Suprapubic skin (tissue), 4 donors: ENCODE data around the gene EYA2. TPM values are rescaled to one million over a fixed set of nuclear protein-coding genes. Genes with fewer than 3 reads are reported as not detected.

Experiments used
- DNase-seq, 2 donors: peaks; one replicate each; pipeline ENCODE4 v3.0.0-alpha.2; 2019; ENCODE audit warnings: low spot score in 2 of 2
- H3K27ac ChIP-seq: fragments of 200-600 bp; sonication (generic); one replicate; pipeline ENCODE4 v1.5.1; 2019
- H3K27me3 ChIP-seq: fragments of 200-600 bp; sonication (generic); one replicate; pipeline ENCODE4 v1.5.1; 2019
- H3K36me3 ChIP-seq: fragments of 200-600 bp; sonication (generic); one replicate; pipeline ENCODE4 v1.5.1; 2019
- H3K4me1 ChIP-seq: fragments of 200-600 bp; sonication (generic); one replicate; pipeline ENCODE4 v1.5.1; 2019
- H3K4me3 ChIP-seq: fragments of 200-600 bp; sonication (generic); one replicate; pipeline ENCODE4 v1.5.1; 2019; ENCODE audit warnings: mild to moderate bottlenecking
- H3K9me3 ChIP-seq: fragments of 200-600 bp; sonication (generic); one replicate; pipeline ENCODE4 v1.5.1; 2019
- EP300 ChIP-seq: sonication (generic); formaldehyde crosslinking; IDR thresholded peaks from one replicate; pipeline ENCODE4 v1.6.1; 2017; ENCODE audit warnings: antibody characterized with exemption
- POLR2A ChIP-seq, 2 donors: fragments of 450-650 bp; IDR thresholded peaks; one replicate each; pipeline ENCODE4 v1.6.1; 2017; ENCODE audit warnings: antibody characterized with exemption in 2 of 2, mild to moderate bottlenecking in 2 of 2, moderate library complexity in 2 of 2
- POLR2AphosphoS5 ChIP-seq, 3 donors: sonication (generic); formaldehyde crosslinking; IDR thresholded peaks; one replicate each; pipeline ENCODE4 v1.6.1; 2017; ENCODE audit warnings: antibody characterized with exemption in 3 of 3
- WGBS: methylation state at CpG from one replicate; pipeline ENCODE4 v1.1.5; 2018; 5-methylcytosine and 5-hydroxymethylcytosine counted together
- total RNA-seq, 4 donors: library from RNA; depleted of rRNA; stranded (reverse); fragments of >200 nt; gene quantifications; one replicate each; pipeline ENCODE4 v1.1.0, GENCODE V29; 2016
- TF ChIP-seq, protein P1 (sequence below), 2 donors: fragments of 200-600 bp in 1 of 2; fragments of 450-650 bp in 1 of 2; sonication (generic) in 1 of 2; IDR thresholded peaks; one replicate each; pipeline ENCODE4 v1.5.1; 2016 to 2019; ENCODE audit warnings: antibody characterized with exemption in 2 of 2, mild to moderate bottlenecking in 1 of 2, moderate library complexity in 1 of 2

EYA2 gene
- total RNA-seq, 4 donors from 2014 or later, result 2.3 to 4.0 (median 3.3) TPM

- DNase-seq, result no peak
- H3K27me3 ChIP-seq, result peaks cover 4% of the 10 kb centered on the region
- no peaks in the 10 kb centered on the region for H3K4me1 ChIP-seq
- no peak overlapping the region for H3K4me3 ChIP-seq
- TF ChIP-seq POLR2AphosphoS5 (IDR thresholded peaks at IDR 0.05) (no peak), EP300 (no peak), POLR2A (IDR thresholded peaks at IDR 0.05) (no peak)
- TF ChIP-seq, protein P1, sequence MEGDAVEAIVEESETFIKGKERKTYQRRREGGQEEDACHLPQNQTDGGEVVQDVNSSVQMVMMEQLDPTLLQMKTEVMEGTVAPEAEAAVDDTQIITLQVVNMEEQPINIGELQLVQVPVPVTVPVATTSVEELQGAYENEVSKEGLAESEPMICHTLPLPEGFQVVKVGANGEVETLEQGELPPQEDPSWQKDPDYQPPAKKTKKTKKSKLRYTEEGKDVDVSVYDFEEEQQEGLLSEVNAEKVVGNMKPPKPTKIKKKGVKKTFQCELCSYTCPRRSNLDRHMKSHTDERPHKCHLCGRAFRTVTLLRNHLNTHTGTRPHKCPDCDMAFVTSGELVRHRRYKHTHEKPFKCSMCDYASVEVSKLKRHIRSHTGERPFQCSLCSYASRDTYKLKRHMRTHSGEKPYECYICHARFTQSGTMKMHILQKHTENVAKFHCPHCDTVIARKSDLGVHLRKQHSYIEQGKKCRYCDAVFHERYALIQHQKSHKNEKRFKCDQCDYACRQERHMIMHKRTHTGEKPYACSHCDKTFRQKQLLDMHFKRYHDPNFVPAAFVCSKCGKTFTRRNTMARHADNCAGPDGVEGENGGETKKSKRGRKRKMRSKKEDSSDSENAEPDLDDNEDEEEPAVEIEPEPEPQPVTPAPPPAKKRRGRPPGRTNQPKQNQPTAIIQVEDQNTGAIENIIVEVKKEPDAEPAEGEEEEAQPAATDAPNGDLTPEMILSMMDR (IDR thresholded peaks at IDR 0.05), result no peak
- 47% methylated on average over 7 of the region's 7 CpGs for WGBS
- H3K9me3 ChIP-seq, result no peaks in the 10 kb centered on the region
- no peak overlapping the region for H3K27ac ChIP-seq
- H3K36me3 ChIP-seq, result no peaks in the 10 kb centered on the region
Observed at GRCh38 chr20:47049771-47050170, 155.1 kb downstream of the EYA2 start.

GRCh38 chr20:47050996-47051395 is 156.4 kb downstream of the EYA2 start:
- Histone ChIP-seq H3K4me3 (no peak overlapping the region), H3K27ac (no peak overlapping the region), H3K27me3 (peaks cover 4% of the 10 kb centered on the region), H3K36me3 (no peaks in the 10 kb centered on the region), H3K9me3 (no peaks in the 10 kb centered on the region), H3K4me1 (peaks cover 2% of the 10 kb centered on the region)
- TF ChIP-seq EP300 (no peak), POLR2A (IDR thresholded peaks at IDR 0.05) (no peak), POLR2AphosphoS5 (IDR thresholded peaks at IDR 0.05) (no peak)
- TF ChIP-seq, protein P1 (IDR thresholded peaks at IDR 0.05), result no peak
- 83% methylated on average over 14 of the region's 14 CpGs for WGBS
- DNase-seq, result no peak

DNA sequence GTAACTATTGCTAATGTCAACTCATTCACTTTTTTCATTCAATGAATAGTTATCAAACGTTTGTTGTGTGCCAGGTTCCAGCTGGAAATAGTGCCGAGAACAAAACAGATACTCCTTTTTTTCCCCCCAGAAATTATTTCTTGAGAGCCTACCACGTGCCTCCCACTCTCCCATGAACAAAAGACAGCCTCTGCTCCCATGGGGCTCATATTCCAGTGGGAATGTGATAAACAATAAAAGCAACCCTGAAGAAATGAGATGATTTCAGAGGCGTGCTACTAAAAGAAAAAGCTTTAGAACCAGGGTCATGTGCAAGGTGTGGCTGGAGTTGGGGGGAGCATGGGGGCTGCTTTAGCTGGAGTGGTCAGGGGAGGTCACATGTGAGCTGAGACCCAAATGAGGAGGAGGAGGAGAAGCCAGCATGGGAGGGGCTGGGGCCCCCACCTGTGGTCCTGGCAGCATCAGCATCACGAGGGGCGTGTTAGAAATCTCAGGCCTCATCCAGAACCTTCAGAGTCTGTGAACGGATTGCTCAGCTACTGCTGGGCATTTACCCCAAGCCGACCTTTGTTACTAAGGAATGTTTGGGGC is 157.4 kb downstream of the EYA2 start:
- Histone ChIP-seq H3K27ac (no peak overlapping the region), H3K36me3 (no peaks in the 10 kb centered on the region), H3K9me3 (no peaks in the 10 kb centered on the region), H3K4me1 (peaks cover 2% of the 10 kb centered on the region), H3K4me3 (no peak overlapping the region), H3K27me3 (peaks cover 4% of the 10 kb centered on the region)
- TF ChIP-seq POLR2AphosphoS5 (IDR thresholded peaks at IDR 0.05), result no peak
- no peak for TF ChIP-seq POLR2A (IDR thresholded peaks at IDR 0.05)
- TF ChIP-seq, protein P1 (IDR thresholded peaks at IDR 0.05), result no peak
- no peak for TF ChIP-seq EP300
- DNase-seq, result no peak
- WGBS, result 66% methylated on average over 8 of the region's 8 CpGs

- Histone ChIP-seq H3K27ac (no peak overlapping the region), H3K36me3 (no peaks in the 10 kb centered on the region), H3K4me3 (no peak overlapping the region), H3K4me1 (peaks cover 2% of the 10 kb centered on the region), H3K27me3 (peaks cover 4% of the 10 kb centered on the region), H3K9me3 (no peaks in the 10 kb centered on the region)
- 93% methylated on average over 5 of the region's 5 CpGs for WGBS
- DNase-seq, result no peak
- TF ChIP-seq, protein P1 (IDR thresholded peaks at IDR 0.05), result no peak
- TF ChIP-seq POLR2A (IDR thresholded peaks at IDR 0.05), result no peak
- no peak for TF ChIP-seq EP300
- no peak for TF ChIP-seq POLR2AphosphoS5 (IDR thresholded peaks at IDR 0.05)
Observed at GRCh38 chr20:47054506-47054905, 159.9 kb downstream of the EYA2 start.

DNA sequence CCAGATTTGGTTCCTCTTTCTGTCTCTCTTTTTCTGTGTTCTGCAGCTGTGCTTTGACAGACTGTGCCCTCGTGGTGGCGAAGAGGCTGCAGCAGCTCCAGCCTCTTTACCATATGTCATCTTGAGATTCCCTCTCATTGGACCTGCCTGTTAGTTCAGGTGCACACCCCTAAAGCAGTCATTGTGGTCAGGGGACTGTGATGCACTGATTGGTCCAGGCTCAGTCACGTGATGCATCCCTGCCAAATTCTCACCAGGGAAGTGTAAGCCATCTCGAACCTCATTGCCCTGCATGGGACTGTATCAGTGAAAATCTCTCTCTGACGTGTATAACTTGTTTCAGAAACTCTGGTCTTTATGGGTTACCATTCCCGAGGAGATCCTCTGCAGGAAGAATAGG is 160.3 kb downstream of the EYA2 start:
- TF ChIP-seq POLR2A (IDR thresholded peaks at IDR 0.05), result no peak
- TF ChIP-seq, protein P1 (IDR thresholded peaks at IDR 0.05), result no peak
- Histone ChIP-seq H3K27me3 (peaks cover under 1% of the 10 kb centered on the region), H3K4me1 (peaks cover 2% of the 10 kb centered on the region), H3K9me3 (no peaks in the 10 kb centered on the region), H3K27ac (no peak overlapping the region), H3K4me3 (no peak overlapping the region), H3K36me3 (no peaks in the 10 kb centered on the region)
- 88% methylated on average over 6 of the region's 6 CpGs for WGBS
- no peak for DNase-seq
